CD4-positive, alpha-beta T cell treated with Interleukin-2 at 100 ng/mL for 4 hours (primary cell): Measurements from ENCODE around the gene CHFR.
"Not testable (repeated sequence)": the region's sequence is repeated elsewhere in the genome, so short reads cannot be mapped to it uniquely, and the experiment has no call there.

Source experiments
- DNase-seq: peaks from one replicate; pipeline ENCODE4 v3.0.0-alpha.2; 2020; ENCODE audit warnings: low spot score

Gene CHFR

DNA sequence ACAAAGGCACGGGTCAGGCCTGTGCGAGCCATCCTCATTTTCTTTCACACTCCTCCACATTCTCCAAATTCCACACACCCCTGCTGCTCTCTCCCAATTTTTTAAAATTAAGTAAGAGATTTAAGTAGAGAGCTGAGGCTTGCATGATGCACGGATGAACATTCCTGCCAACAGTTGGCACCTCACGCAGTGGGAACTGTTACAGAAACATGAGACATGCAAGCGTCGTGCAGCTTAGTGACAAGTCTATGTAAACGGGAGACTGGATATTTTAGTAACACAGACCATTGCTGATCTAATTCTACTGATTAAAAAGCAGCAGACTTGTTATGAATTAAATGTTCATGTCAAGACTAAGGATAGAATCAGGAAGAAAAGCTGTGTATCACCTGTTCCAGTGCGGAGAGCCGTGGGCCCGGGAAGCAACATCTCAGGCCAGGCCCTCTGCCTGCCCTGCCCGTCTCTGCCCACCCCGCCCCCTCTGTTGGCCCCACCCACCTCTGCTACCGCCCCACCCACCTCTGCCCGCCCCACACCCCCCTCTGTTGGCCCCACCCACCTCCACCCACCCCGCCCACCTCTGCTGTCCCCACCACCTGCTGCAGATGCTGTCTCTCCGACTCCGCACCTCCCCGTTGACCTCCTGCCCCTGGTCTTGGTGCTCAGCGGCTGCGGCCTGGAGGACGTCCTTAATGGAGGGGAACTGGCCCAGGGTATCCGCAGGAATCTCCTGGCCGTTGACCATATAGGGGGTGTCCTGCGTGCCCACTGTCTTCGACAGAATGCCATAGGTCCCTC, 79.9 kb downstream of the CHFR start:
- DNase-seq = no peak

DNA sequence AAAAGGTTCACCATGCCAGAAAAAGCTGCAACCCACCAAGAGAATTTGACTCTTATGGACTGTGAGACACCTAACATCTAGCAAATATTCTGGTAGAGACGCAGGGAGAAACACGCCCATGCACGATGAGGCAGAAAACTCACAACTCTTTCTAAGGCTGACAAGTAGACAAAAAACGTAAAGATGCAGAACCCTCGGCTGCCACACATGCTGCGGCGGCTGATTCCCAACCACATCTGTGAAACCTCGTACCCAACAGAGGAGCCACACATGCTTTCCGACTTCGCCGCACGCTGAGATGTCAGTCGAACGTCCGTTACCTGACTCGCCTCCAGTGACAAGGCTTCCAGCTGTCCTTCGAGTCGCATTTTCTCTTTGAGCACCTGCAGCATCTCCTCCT, 80.5 kb downstream of the CHFR start:
- no peak for DNase-seq

DNA sequence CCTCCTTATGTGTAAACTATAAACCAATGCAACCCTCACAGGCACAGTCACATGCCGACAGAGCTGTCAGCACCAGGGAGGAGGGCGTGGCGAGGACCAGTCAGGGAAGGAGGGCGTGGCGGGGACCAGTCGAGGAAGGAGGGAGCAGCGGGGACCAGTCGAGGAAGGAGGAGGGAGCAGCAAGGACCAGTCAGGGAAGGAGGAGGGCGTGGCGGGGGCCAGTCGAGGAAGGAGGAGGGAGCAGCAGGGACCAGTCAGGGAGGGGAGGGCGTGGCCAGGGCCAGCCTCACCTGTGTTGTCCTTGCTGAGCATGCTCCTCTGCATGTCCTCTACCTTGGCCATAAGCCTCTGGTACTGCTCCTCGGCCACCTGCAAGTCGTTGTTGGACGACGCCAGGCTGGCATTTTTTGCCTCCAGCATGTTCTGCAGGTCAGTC, 83.0 kb downstream of the CHFR start:
- DNase-seq = no peak

DNA sequence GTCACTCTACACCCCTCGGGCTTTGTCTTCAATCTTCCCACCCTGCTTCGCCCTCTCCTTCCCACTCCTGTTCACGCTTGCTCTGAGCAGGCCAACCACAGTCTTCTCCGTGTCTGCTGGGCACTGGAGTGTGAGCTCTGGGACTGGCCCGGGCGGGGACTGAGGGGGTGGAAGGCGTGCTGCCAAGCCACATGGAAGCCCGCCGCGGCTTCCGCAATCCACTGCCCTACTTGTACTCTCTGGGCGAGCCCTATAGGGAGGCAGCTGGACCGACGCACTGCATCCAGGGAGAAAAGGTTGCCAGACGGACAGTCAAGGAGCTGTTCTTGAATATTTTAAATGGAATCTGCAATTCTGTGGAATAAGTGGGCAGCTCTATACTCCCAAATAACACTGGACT, 83.5 kb downstream of the CHFR start:
- DNase-seq = no peak

DNA sequence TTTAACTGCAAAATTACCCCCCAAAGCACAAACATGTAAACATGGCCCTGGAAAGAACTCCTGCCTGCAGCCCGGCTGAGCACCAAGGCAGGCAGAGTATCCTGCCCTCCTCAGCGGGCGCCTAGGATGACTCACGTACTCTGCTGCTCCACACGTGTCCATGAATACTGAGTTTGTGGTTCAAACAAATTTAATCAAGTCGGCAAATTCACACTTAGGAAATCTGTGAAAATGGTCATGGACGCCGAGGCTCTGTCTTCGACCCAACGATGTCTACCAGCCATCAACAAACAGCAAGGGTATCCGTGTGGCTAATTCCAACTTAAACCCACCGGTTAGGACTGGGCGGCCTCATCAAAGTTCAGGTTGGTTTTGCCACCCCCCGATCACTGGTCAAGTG, 84.3 kb downstream of the CHFR start:
- DNase-seq = no peak

DNA sequence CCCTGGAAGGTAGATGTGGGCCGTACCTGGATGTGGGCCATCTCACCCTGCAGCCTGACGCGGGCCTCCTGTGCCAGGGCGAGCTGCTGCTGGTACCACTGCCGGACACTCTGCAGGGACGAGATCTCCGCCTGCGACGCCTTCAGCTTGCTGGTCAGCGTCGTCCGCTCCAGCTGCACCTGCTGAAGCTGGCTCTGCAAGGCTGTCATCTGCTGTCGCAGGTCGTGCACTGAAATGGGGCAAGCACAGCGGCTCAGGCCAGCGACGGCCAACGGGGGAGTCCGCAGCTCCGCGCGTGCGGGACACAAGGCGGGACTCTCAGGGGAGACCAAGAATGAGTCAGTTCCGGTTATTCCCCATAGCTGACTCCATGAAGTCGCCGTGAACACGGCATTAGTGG, 85.7 kb downstream of the CHFR start:
- no peak for DNase-seq

DNA sequence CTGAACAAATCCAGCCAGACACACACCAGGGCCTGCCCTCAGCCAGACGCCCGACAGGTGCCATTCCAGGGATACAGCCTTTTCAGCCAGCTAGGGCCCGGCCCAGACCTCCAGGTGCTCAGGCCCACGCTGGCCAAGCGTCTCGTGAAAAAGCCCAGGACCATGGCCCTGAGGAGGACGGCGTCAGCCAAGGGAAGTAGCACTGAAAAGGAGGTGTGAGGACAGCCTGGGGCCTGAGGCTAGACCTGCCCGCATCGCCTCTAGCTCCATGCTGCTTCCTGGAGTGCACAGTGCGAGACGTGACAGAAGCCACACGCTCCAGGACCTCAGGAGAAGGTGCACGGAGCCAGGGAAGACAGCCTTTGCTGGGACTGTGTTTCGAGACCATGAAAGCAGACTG, 88.6 kb downstream of the CHFR start:
- DNase-seq = no peak

DNA sequence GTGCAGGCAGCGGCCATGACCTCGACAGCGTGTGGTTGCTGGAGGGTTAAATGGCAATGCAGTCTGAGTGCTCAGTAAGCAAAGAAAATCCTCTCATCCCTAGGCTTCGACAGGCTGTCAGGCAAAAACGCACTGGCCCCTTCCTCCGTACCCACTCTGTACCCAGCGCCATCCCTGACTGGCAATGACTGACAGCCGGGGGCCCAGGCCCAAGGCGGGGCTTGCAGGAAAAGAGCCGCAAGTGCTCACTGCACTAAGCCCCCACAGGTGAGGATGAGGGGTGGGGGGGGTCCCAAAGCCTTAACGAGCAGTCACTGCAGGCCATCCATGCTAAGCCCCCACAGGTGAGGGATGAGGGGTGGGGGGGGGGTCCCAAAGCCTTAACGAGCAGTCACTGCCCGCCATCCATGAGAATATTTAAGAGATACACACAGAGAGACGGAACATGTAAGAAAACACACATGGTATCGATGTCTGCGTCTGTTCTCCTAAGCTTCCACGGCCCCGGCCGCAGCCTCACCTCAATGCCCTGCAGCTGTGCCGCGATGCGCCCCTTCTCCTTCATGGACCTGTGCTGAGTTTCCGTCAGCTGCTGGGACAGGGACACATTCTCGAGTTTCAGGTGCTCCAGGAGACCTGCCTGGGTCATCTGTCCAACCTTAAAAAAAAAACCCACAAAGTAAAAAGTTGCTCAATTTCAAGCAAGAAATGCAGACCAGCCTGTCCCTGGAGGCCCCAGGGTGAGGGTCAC, 89.4 kb downstream of the CHFR start:
- no peak for DNase-seq

DNA sequence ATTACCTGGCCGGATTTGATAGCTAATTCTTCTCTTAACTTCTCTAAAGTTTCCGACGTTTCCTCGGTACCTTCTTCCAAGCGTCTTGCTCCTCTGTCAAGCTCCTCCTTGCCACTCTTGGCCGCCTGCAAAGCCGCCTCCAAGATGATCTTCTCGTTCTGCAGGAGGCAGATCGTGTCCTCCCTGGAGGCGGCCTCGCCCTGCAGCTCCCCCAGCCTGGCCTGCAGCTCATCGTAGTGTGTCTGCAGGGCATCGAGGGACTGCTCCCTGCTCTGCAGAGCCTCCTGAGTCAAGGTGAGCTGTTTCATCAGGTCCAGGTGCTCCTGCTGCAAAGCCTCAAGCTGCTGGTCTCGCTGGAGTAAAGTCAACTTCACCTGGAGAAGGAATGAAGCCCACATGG, 91.6 kb downstream of the CHFR start:
- DNase-seq = no peak

DNA sequence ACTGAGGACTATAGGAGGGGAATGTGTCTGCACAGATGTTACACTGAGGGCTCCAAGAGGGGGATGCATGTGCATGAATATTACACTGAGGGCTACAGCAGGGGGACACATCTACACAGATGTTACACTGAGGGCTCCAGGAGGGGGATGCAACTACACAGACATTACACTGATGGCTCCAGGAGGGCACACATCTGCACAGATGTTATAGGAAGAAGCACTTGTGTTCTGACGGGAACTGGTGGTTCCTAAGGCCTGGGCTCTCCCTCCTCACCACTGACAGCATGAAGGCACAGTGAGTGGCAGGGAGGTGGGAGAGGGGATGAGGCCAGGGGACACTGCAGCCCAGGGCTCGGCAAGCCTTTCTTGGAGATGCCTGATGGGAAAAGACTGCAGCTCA, 95.5 kb downstream of the CHFR start:
- DNase-seq = not testable (repeated sequence)

DNA sequence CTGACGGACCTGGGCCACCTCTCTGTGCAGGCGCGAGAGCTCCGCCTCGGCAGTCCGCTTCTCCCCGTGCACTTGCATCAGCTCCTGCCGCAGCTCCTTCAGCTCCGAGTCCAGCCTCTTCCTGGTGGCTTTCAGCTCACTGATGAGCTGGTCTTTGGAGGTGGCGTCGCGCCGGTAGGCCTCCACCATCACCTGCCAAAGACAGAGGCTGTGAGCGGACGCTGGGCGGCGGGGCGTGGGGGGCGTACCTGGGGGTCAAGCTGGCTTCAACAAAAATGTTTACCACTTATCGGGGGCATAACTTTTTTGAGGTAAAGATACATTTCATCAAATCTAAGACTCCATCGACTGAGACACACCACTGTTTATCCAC, 98.3 kb downstream of the CHFR start:
- DNase-seq = no peak

DNA sequence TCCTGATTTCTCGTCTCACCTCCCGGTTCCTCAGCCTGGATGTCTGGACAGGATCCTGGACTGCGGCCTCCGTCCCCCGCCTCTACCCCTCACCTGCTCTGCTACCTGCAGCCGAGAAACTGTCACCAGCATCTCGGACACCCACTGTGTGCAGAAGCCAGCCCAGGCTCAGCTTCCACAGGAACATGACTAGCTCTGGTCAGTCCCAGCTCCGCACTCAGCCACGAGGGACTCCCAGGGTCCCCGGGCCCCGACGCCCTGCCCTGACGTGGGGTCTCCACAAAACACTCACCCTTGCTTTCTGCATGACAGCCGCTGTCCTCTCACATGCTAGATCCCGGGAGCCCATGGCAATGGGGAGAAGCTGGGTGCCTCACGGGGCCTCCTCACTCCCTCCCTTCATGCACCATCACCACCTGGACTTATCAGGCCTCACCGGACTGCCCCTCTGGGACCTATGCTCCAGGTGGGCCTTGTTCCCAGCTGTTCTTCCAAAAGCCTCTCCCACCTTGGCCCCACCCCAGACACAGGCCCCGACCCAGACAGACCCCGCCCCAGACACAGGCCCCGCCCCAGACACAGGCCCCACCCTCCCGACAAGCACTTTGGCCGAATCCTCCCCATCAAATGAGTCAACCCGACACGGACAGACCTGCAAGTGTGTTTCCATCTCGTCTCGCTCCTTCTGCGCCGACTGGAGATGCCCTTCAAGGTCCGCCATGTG, 98.9 kb downstream of the CHFR start:
- DNase-seq = no peak

DNA sequence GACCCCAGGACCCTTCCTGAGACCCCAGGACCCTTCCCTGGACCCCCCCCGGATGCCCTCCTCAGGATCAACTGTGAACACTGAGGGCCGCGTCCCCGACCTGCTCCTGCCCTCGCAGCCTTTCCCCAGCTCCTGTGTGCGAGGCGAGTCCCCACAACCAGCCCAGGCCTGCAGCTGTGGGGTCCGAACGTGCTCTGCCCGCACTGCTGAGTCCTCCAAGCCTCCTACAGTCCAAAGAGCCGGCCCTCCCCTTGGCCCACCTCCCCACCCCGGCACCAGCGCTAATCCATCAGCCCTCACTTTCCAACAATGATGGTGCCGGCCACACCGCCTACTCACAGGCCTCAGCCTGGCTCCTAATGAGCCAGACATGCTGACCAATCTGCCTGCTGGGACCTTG, 99.5 kb downstream of the CHFR start:
- no peak for DNase-seq

DNA sequence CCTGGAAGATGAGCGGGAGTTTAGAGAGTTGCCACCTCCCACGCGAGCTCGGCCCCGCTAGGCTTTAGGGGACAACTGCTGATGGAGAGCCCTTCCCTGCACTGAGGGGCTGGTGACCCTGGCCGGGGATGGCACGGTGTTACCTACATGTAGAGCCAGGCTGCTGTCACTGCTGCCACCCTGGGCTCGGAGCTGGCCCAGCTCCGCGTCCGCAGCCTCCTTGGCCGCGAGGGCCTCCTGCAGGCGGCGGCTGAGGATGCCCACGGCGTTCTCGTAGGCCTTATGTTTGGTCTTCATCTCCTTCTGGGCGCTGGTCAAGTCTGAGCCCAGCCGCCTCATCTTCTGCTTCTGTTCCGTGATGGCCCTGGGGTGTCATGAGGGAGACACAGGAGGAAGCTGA, 101.2 kb downstream of the CHFR start:
- no peak for DNase-seq

DNA sequence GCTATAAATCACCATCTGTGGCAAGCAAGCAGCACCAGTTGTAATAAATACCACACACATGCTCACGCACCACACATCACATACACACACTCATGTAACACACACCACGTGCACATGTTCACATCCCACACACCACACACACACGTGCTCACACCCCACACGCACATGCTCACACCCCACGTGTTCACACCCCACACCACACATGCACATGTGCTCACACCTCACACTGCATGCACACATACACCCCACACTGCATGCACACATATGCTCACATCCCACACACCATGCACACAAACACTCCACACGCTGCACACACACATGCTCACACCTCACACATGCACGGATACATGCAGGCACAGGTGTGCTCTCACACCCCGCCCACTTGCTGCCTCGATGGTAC, 102.8 kb downstream of the CHFR start:
- no peak for DNase-seq

DNA sequence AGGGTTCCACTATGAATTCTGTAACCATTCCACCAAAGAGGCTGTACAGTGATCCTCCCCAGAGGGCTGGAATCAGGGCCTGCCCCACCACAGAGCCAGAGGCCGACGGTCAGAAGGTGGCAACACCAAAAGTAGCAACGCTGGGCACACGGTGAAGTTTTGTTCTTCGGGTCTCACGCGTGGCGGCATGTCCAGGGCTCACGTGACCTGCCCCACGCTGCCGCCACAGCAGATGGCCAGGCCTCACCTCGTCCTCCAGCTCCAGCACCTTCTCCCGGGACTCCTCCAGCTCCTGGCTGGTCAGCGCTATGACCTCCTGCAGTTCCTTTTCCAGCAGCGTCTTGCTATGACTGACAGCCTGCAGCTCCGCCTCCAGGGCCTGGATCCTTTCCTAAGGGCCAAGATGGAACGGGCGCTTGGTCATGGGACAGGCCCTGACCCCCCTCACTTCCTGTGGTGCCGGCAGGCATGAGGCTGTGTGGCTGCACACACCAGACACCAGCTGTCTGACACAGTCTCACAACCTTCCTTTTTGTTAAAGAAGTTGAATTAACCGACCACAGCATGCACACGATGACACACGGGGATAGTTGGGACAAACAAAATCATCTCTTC, 103.4 kb downstream of the CHFR start:
- DNase-seq = no peak
